Measurements from ENCODE around the gene GNG7.

DNA sequence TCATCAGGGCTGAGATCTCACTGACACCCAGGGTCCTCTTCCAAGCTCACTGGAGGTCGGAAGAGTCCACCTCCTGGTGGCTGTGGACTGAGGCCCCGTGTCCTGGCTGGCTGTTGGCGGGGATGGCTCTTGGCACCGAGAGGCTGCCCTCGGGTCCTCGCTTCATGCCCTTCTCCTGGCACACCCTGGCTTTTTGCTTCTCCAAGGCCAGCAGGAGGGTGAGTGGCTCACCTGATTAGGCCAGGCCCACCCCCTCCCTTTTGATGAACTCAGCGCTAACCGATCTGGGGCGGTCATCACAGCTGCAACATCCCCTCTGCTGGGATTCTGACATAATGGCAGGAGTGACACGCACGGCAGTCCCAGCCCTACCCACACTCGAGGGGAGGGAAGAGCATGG is 32.9 kb upstream of the GNG7 start:
- TF ChIP-seq POLR2A (IDR thresholded peaks at IDR 0.05; ENCODE audit: low read depth, low read length) (no peak), POLR2AphosphoS5 (IDR thresholded peaks at IDR 0.05; ENCODE audit: low read depth, low read length) (no peak), TAF1 (IDR thresholded peaks at IDR 0.05; ENCODE audit: borderline replicate concordance, low read depth, low read length) (no peak)
